HS-27A (cell line): Measurements from ENCODE around the gene SDC3.

Experiments
- DNase-seq: peaks from one replicate; pipeline ENCODE4 v3.0.0-alpha.2; 2012; ENCODE audit warnings: low read depth, missing footprints

Gene SDC3

DNA sequence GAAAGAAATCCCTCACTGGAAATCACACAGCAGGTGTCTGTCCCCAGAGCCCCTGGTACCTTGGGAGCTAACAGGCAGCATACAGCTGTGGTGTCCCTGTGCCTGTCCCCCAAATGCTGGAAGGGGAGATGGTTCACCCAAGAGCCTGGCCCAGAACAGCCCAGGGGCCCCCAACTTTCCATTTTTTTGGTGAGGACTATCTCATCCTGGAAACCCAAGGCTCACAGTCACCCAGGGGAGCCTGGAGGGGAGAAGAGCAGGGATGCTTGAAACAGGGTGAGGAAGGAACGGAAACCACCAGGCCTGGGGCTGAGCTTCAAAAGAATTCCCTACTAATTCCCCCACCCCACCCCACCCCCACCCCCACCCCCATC, 3.6 kb downstream of the SDC3 start:
- no peak for DNase-seq

DNA sequence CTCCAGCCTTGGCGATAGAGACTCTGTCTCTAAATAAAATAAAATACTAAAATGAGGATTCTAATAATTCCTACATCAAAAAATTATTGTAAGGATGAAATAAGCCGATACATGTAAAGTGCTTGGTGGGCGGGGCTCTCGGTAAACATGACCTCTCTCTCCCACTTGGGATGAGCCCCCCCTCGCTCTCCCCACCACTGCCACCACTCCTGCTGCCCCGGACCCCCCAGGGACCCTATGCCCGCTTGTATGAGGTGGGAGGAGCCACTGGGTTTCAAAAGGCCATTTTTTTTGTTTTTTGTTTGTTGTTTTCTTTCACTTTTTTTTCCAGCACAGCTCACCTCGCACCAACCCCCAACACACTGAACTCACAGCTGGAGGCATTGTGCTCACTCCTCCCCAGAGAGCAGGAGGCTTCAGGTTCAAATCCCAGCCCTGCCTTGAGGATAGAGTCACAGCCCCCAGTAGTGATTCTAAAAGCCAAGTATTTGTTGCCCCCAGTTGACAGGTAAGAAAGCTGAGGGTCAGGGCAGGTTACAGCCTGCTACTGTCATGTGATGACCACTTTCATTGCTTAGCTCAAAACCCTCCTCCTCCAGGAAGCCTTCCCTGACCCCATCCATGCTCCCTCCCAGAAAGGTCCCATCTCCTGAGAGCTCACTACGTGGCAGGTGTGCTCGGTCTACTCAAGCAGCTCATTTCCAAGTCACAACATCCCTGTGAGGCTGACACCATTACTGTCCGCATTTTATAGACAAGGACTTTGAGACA, 4.2 kb downstream of the SDC3 start:
- no peak for DNase-seq

DNA sequence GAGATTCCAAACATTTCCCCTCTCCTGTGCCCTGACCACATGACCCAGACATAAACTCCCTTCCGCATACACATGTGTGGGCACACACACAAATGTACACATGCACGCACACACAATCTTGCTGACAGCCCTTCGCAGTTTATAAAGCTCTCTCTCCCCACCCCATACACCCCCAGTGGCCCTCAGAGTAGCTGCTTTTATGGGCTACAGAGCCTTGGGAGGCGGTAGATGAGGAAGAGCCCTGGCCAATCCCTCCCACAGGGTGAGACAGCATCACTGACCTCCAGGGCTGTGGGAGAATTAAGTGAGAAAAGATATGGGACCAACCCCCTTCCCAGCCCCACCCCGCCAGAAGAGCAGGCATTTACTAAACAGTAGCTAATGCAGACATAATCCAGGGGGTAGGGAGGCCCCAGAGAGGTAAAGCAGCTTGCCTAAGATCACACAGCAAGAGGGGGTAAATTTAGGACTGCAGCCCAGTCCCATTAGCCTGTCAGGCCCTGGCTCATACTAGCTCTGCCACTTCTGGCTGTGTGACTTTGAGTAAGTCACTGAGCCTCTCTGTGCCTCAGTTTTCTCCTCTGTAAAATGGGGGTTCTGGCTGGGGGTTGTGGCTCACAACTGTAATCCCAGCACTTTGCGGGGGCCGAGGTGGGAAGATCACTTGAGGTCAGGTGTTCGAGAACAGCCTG, 5.1 kb downstream of the SDC3 start:
- no peak for DNase-seq

DNA sequence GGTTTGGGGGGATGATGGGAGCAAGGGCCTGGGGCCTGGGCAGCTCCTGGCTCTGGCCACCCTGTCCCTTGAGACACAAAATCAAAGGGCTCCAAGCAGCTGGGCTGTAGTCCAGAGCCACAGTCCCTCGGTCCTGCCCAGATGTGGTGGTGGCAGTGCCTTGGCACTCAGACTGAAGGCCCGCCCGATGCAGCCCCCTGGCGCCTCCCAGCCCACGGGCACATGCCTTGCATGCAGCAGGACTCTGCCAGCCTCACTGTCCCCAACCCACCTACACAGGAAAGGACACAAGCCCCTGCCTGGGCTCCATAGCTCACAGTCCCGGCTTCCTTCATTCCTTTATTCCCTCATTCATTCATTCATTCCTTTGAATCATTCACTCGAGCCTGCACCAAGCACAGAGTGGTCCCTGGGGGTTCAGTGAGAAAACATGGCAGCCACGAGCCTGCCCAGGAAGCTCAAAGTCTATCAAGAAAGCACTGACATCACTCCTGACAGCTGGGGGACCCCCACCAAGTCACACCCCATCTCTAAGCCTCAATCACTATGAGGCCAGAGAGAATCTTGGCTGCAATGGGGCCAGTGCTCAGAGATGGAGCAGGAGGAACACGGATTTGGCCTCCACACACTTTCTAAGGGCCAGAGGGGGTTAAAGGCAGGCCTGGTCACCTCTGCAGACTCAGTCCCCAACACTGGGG, 5.8 kb downstream of the SDC3 start:
- no peak for DNase-seq

DNA sequence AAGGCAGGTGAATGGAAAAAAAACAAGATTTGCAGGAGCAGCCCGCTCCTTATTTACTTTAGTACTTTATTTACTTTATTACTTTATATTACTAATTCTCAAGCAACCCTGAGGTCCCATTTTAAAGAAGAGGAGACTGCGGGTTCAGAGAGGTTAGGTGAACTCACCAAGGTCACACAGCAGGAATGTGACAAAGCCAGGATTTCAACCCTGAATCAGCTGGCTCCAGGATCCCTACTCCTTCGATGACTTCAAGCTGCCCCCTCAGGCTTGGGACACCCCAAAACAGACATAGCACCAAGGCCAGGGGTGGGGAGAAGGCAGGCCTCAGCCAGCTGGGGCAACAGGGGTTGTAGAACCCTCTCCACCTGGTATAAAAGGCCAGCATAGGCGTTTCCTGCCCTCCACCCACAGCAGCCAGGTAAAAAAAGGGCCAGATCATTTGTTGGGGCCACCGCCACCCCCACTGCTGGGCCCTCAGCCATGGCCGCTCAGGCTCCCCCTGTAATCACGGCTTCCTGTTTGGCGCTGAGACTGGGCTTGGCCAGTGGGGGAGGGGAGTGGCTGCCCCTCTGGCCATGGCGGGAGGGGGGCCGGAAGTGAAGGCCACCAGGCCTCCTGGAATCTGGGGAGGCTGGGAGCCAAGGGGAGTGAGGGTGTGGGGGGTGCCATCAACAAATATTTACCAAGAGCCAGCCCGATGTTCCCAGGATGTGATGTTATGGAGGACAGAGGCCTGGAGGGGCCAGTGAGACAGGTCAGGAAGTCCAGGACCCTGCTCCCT, 6.6 kb downstream of the SDC3 start:
- DNase-seq: no peak

DNA sequence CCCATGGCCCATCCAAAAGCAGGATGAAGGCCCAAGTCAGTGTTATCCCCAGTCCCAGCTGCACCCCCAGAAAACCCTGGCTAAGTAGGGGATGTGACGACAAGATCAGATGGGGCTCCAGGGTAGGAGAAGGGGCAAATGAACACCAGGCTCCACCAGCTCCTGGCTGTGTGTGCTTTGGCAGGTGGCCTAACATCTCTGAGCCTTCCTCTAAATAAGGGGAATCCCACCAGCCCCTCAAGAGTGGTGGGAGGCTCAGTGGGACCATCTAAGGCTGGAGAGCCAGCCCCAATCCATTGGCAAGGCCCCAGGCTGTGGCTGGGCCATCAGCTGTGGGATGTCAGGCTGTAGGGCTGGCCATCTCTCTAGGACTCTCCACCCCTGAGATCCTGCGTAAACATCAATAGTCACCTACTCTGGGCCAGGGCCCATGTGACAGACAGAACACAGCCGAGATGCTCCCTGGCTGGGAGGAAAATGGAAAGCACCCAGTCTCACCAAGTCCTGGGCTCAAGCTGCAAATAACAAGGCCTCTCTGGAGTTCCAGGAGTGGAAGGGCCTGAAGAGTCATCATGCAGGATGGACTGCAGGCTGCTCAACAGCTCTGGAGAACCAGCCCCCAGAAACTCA, 7.5 kb downstream of the SDC3 start:
- no peak for DNase-seq

DNA sequence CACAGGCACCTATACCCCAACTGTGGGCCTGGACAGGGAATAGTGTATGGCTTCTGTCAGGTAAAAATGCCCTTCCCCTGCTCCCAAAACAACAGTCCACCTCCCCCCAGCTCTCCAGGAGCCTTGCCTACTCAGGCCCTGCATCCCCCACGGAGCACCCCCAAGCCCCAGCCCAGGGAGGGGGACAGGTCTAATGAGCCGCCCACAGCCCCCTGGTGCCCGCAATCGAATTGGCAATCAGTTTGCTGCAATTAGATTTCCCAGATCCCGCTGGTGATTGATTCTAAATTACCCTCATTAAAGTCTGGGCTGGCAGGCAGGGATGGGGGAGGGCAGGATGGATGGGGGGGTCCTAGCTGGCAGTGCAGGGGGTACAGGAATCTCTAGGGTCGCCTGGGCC, 8.1 kb downstream of the SDC3 start:
- no peak for DNase-seq

DNA sequence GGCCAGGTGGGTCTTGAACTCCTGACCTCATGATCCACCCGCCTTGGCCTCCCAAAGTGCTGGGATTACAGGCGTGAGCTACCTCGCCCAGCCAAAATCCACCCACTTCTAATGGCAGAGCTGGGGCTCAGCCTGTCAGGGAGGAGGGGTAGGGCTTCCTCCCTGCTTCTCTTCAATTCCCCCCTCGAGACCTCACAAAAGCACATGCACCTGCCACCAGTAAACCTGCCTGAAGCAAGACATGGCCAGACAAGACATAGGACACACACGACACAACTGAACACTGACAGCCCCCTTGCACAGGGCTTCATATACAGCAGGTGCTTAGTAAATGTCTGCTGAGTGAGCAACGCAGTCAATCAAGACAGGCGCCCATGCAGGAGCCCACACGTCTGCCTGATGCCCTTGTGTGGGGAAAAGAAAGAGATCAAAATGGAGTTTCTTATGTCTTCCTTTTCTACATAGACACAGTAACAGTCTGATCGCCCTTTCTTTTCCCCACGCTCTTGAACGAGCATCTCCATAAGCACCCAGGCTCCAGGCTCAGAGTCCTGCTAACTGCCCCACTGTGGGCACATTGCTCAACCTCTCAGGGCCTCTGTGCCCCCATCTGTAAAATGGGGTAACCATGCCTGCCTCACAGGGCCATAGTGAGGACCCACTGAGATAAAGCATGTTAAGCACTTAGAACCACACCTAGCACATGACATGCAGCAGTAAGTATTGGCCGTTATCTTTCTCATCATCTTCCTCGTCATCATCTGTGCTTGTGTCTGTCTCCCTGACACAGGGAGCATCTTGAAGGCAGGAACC, 8.8 kb downstream of the SDC3 start:
- no peak for DNase-seq

DNA sequence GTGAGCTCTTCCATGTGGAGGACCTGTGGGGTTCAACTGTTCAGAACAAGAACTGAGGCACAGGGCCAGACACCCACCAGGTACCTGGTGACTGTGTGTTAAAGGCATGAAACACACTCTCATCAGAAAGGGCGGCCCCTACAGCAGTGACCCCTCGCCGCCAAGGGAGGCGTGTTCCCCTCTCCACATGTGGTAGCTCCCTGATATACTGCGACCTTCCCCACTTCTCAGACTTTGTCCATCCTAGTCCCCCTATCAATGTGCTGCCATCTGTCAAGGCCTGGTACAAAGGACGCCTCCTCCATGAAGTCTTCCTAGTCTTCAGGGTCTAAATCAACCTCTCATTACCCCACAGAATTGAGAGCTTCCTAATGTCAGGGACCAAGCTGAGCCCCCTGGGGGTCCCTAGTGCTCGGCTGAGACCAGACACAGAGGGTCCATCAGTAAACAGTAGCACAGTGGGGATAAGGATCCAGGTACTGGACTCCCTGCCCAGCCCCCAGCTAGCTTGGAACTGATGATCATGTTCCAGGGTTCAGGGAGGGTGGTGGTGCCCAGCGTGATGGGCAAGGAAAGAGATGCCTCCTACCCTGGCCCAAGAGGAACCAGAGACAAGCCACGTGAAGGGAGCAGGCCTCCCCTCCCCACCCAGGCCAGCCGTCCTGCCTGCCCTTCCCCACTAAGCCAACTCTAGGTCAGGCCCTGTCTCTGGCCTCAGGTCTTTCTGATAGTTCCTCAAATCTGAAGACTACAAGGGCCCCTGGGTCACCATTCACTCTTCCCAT, 10.3 kb downstream of the SDC3 start:
- DNase-seq: no peak

DNA sequence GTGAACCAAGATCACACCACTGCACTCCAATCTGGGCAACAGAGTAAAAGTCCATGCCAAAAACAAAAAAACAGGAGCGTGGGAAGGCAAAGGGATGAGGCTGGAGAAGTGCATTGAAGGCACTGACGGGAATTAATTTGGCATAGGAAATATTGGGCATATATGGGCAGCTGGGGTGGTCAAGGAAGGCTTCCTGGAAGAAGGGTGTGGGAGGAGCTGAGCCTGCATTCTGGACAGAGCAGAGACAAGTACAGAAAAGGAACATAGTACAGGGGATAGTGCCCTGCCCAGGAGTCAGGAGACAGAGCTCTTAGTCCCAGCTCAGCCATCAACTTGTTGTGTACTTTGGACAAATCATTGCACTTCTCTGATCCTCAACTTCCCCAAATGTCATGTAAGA, 11.7 kb downstream of the SDC3 start:
- DNase-seq: no peak

DNA sequence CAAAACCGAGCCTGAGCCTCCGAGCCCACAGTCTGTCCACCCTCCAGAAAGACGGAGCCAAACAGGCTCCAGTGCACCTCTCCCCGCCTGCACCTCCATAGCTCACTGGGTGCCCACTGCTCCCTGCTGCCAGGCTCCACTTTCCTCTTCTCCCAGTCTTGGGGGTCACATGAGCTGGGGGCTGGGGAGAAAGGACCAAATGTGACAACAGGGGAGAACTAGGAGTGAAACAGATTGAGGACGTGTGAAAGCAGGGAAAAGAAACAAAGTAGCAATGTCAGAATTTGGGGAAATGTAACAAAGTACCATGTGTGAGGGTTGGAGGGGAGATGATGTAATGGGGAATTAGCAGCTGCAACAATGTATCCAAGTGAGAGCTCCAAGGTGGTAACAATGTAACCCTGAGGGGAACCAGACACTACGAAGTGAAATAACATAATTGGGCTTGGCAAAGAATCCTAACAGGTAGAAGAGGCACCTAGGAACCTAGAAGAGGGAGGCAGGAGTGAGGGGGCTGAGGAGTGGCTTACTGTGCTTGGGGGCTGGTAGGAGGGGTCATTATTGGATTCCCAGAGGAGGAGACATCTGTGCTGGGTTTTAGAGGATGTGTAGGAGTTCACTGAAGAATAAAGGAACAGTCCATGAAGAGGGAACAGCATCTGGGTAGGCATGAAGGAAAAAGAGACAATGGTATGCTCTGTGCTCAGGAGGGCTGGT, 12.5 kb downstream of the SDC3 start:
- DNase-seq: no peak

DNA sequence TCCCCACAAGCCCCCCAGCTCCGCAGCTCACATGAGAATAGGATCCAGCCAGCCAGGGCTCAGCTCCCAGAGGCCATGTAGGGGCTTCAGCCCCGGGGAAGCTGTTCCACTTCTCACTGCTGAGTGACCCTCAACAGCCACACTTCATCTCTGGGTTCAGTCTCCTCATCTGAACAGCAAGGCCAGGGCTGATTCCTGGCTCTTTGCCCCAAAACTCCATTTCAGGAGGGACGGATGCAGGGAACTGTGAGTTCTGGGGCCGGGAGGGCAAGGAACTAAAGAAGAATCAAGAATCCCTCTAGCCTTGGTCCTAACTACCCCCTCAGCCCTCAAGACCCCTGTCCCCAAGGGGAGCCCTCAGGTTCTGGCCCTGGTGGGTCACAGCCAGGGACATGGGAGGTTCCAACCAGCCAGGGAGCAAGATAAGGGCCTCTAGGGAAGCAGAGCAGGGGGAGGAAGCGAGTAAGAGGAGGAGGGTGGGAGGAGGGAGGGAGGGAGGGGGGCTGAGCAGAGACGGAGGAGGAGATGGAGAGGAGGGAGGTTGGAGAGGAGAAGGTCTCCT, 13.1 kb downstream of the SDC3 start:
- no peak for DNase-seq

DNA sequence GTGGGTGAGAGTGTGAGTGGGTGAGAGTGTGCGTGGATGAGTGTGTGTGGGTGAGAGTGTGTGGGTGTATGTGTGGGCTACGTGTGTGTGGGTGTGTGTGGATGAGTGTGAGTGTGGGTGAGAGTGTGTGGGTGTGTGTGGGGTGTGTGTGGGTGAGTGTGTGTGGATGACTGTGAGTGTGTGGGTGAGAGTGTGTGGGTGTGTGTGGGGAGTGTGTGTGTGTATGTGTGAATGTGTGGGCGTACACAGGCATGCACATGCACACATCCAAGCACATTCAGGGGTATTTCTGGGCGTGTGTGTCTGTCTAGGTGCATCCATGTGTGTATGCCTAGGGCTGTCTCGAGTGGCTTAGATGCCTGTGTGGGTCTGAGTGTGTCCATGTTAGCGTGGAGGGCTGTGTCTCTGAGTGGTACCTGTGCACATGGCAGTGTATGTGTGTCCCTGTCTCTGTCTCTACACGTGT, 14.0 kb downstream of the SDC3 start:
- no peak for DNase-seq

DNA sequence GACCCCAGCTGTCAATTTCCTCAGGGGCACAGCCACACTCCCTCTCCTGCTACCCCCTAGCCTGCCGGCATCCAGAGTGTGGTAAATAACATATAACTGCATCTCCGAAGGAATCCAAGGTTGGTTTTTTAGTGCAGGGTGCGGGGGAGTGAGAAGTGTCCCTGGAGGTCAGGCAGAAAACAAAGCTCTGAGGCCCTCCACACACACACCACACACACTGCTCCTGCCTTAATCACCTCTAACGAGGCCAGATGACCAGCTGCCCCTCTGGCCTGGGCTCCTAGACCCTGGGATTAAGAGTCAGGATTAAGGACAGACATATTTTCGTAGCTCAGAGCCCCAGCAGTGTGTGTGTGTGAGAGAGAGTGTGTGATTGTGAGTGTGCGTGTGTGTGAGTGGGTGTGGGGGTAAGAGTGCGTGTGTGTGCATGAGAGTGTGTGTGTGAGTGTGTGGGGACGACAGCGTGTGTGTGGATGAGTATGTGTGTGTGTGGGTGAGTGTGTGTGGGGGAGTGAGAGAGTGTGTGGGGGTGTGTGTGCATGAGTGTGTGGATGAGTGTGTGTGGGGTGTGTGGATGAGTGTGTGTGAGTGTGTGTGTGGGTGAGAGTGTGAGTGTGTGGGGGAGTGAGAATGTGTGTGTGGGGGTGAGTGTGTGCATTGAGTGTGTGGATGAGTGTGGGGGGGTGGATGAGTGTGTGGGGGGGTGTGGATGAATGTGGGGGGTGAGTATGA, 14.6 kb downstream of the SDC3 start:
- DNase-seq: no peak

DNA sequence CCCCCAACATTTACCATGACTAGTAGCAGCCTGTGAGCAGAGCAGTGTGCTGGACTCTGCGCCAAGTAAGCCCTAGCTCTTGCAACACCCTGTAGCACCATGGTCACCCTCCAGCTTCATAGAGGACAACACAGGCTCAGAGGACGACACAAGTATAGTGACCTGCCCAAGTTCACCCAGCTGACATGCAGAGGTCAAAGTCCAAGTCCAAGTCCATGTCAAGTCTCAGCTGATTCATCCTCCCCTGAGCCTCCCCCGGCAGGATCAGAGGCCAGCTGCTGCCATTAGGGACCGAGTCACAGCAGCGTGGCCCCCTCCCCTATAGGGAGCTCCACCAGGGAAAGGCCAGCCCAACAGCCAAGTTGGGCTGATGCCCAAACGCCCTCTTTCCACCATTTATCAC, 15.9 kb downstream of the SDC3 start:
- no peak for DNase-seq

DNA sequence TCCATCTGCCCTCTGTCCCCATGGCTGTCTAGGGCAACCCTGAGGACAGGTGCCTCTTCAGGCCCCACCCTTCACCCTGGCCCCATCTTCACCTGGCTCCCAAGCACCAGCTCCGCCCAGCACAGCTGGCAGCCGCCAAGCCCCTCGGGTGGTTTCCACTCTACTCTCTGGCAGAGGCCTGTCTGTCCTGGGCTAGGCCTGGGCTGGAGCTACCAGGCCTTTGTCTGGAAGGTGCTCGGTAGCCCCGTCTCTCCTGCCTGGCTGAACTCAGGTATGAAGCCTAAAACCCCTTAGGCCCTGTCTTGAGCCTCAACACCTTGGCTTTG, 17.4 kb downstream of the SDC3 start:
- DNase-seq: no peak

DNA sequence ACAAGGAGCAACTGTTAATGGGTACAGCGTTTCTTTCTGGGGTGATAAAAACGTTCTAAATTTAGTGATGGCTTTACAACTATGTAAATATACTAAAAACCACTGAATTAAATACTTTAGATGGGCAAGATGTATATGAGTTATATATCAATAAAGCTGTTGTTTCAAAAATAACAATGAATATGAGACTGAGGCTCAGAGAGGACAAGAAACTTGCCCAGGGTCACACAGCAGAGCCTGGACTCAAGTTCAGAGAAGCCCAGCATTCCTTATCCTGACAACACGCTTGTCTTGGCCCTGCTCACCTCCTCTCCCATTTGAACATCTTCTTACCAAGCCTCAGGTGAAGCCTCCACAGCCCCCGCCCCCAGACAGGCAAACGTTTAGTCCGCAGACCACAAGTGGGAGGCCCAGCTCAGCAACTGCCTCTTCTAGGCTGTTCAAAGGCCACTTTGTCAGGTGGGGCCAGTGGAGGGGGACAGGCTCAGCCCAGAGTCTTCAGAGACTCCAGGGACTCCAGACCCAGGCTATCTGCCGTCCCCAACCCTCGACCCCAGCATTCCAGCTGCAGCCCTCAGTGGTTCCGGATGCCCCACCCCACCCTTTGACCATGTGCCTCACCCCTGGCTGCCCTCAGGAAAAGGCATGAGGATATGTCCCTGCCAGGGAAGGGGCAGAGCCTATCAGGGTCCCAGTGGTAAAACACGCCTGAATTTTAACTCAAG, 17.9 kb downstream of the SDC3 start:
- no peak for DNase-seq

DNA sequence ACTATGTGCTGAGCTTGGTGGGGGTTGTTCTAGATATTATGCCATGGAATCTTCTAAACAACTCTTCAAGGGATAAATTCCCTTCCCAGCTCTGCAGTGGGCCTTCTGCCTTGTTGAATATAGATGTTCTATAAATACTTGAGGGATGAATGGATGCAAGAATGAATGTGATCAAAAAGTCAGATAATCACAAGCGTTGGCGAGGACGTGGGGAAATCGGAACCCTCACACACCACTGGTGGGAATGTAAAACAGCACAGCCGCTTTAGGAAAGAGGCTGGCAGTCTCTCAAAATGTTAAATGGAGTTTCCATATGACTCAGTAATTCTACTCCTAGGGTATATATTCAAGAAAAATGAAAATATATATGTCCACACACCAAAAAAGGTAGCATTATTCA, 19.0 kb downstream of the SDC3 start:
- no peak for DNase-seq
